GM12874 (cell line): ENCODE data around the gene STX18.

ENCODE experiments used
- TF ChIP-seq, protein P1 (sequence below): IDR thresholded peaks from 2 replicates; pipeline ENCODE4 v1.5.1; 2011; ENCODE audit warnings: low read depth, mild to moderate bottlenecking, control low read depth, low read length, moderate library complexity; ENCODE audit not compliant: insufficient read depth

Gene STX18

GRCh38 chr4:4542774-4543485 is 1.1 kb upstream of the STX18 start:
- TF ChIP-seq, protein P1, sequence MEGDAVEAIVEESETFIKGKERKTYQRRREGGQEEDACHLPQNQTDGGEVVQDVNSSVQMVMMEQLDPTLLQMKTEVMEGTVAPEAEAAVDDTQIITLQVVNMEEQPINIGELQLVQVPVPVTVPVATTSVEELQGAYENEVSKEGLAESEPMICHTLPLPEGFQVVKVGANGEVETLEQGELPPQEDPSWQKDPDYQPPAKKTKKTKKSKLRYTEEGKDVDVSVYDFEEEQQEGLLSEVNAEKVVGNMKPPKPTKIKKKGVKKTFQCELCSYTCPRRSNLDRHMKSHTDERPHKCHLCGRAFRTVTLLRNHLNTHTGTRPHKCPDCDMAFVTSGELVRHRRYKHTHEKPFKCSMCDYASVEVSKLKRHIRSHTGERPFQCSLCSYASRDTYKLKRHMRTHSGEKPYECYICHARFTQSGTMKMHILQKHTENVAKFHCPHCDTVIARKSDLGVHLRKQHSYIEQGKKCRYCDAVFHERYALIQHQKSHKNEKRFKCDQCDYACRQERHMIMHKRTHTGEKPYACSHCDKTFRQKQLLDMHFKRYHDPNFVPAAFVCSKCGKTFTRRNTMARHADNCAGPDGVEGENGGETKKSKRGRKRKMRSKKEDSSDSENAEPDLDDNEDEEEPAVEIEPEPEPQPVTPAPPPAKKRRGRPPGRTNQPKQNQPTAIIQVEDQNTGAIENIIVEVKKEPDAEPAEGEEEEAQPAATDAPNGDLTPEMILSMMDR, result no peak

- TF ChIP-seq, protein P1, result no peak
Observed at GRCh38 chr4:4541040-4541631, 712 bp downstream of the STX18 start.

DNA sequence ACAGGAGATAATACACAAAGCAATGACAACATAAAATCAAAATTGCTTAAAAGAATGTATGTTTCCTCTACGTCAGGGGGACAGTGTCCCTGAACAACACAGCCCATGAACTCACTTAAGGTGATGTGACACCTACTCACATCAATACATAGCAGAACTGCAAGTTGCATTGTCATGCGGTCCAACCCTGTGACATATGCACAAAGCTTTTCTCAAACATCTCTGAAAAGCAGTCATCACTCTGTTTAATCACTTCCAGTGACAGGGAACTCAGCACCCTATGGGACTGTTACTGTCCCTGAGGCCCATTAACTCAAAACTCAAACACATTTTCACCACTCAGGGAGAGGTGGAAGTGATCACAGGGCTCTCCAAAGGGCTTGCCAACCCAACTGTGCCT is 2.4 kb downstream of the STX18 start:
- TF ChIP-seq, protein P1, result no peak

DNA sequence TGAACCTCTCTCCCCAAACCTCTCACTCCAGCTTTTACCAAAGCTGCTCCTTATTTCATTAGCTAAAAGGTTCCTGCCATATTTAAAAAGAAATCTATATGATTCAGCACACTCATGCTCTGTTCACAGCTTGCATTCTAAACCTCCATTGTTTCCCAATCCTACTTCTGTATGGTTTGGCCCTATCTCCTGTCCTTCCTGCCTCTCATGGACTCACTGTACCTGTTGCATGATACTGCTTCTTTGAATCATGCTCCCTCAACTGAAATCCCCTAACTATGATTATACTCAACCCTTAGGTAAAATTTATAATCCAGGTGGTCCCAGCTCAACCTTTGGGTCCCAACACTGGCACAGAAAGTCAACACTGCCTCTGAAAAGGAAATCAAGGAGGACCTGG is 6.3 kb downstream of the STX18 start:
- TF ChIP-seq, protein P1, result no peak

DNA sequence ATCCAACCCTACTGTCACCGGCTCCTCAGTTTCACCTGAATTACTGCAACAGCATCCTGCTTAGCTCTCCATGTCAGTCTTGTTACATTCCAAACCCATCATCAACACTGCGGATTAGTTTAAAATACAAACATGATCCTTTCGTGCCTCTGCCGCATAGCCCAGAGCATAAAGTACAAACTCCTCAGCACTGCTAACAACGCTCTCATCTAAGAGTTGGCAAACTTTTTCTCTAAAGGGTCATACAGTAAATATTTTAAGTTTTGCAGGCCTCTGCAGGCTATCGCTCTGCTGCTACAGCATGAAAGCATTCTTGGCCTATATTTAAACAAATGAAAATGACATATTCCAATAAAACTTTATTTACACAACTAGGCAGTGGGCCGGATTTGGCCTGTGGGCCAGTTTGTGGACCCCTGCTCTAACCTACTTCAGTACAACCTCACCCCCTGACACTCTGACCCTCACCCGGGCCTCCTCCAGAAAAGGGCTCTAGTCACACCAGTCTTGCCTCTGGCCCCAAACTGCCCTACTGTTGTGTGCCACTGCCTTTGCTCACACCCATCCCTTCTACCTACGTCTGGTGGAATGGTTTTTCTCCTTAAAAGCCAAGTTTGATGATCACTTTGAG is 7.2 kb downstream of the STX18 start:
- TF ChIP-seq, protein P1, result no peak

DNA sequence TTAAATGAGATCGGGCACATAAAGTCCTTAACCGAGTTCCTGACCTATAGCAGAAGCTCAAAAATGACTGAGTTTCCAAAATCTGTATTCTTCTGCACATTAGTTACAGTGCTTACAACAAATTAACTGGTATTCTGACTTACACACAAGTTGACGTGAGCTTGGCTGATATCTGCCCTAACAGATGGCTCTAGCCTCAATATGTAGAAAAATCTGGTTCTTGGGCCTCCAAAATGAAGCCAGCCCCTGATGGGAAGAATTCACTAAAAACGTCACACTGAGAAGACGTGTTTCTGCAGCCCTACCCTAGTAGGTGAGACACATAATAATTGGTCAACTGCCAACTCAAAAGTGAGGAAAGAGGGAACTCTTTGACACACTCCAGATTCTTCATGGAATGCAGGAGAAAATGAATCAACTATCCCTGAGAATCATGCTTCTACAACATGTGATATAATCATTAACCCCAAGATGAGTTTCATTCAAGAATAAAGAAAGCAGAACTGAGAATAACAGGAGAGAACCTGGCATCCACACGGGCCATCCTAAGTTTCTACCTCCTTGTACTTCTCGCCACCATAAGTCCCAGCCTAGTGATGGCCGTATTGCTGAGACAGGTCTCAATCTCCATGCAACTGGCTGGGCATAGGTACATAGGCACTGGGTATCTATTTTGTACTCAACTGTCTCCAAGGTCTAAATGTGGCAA is 8.2 kb downstream of the STX18 start:
- TF ChIP-seq, protein P1, result no peak

DNA sequence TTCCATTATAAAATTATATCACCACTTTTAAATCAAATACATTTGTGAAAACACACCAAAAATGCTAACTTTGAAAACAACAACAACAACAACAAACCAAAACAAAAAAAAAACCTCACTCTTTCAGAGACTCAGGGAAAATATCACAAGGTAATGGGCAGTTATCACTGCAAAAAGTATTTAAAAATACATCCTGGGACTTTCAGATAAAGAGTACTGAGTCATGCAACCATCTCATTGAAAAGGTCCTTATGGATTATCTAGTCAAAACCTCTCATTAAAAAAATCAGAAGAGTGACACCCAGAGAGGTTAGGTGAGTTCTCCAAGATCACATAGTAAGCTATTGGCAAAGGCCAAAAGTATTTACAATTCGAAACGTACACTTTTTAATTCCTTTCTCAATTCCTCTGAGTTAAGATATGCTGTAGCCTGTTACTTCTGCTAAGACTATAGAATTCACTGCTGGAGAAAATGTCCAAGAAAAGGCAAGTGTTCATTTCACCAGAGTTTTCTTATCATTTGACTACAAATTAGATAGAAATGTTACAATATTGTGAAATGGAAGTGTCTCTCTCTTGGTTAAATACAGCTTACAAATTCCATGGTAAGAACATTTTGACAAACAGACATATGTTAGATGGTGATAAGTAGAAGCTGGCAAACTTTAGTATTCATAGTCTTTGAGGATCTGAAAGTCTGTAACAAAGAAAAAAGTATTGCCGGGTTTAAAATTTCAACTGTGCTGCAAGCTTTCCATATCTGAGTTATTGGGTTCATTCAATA is 9.3 kb downstream of the STX18 start:
- TF ChIP-seq, protein P1, result no peak
